DOHH2 (cell line): Measurements from ENCODE around the gene GMEB2.

Experiments used
- H3F3A ChIP-seq: fragments of 200-600 bp; sonication (generic), shearing (Covaris generic); 2 replicates; pipeline ENCODE4 v1.6.0; 2016; ENCODE audit warnings: antibody characterized with exemption, mild to moderate bottlenecking; ENCODE audit not compliant: control insufficient read depth, insufficient read depth
- H3K27ac ChIP-seq: fragments of 200-600 bp; sonication (generic); 2 replicates; pipeline ENCODE4 v1.5.1; 2014; ENCODE audit warnings: low read depth, mild to moderate bottlenecking, low read length, moderate library complexity
- H3K27me3 ChIP-seq: fragments of 200-600 bp; sonication (generic); 2 replicates; pipeline ENCODE4 v1.6.1; 2014; ENCODE audit warnings: mild to moderate bottlenecking, low read length, mixed read lengths; ENCODE audit not compliant: control insufficient read depth
- H3K36me3 ChIP-seq: fragments of 200-600 bp; sonication (generic); 2 replicates; pipeline ENCODE4 v1.6.1; 2014; ENCODE audit warnings: mild to moderate bottlenecking, low read length, moderate library complexity, mixed read lengths; ENCODE audit not compliant: control insufficient read depth
- H3K4me1 ChIP-seq: fragments of 200-600 bp; sonication (generic); 2 replicates; pipeline ENCODE4 v1.6.1; 2014; ENCODE audit warnings: mild to moderate bottlenecking, low read length, mixed read lengths; ENCODE audit not compliant: control insufficient read depth
- H3K4me2 ChIP-seq: fragments of 200-600 bp; sonication (generic); 2 replicates; pipeline ENCODE4 v1.6.0; 2014; ENCODE audit warnings: mild to moderate bottlenecking, low read length, moderate library complexity
- H3K4me3 ChIP-seq: fragments of 200-600 bp; sonication (generic); 2 replicates; pipeline ENCODE4 v1.5.1; 2014; ENCODE audit warnings: mild to moderate bottlenecking, low read length, mixed read lengths
- H3K79me2 ChIP-seq: fragments of 200-600 bp; sonication (generic); 2 replicates; pipeline ENCODE4 v1.6.1; 2014; ENCODE audit warnings: mild to moderate bottlenecking, low read length, mixed read lengths; ENCODE audit not compliant: control insufficient read depth
- H3K9me2 ChIP-seq: fragments of 200-600 bp; sonication (generic); replicated peaks from 2 replicates; pipeline ENCODE4 v1.6.1; 2014; ENCODE audit warnings: mild to moderate bottlenecking, low read length, mixed read lengths; ENCODE audit not compliant: control insufficient read depth
- H3K9me3 ChIP-seq: fragments of 200-600 bp; sonication (generic); 2 replicates; pipeline ENCODE4 v1.6.1; 2014; ENCODE audit warnings: antibody characterized with exemption, low read length, mixed read lengths; ENCODE audit not compliant: control insufficient read depth, insufficient read depth
- H4K20me1 ChIP-seq: fragments of 200-600 bp; sonication (generic); 2 replicates; pipeline ENCODE4 v1.6.0; 2014; ENCODE audit warnings: low read depth, mild to moderate bottlenecking, antibody characterized with exemption, low read length, moderate library complexity; ENCODE audit not compliant: control insufficient read depth, insufficient read depth
- CTCF ChIP-seq: fragments of 200-600 bp; sonication (generic); IDR thresholded peaks from one replicate; pipeline ENCODE4 v1.5.1; 2014; ENCODE audit warnings: antibody characterized with exemption, mild to moderate bottlenecking, low read depth, low read length; ENCODE audit not compliant: poor library complexity, severe bottlenecking
- EZH2phosphoT487 ChIP-seq: fragments of 200-600 bp; sonication (generic); IDR thresholded peaks from 2 replicates; pipeline ENCODE4 v1.6.1; 2017; ENCODE audit warnings: borderline replicate concordance, mild to moderate bottlenecking, antibody characterized with exemption, low read length, moderate library complexity, mixed read lengths

The GMEB2 gene

GRCh38 chr20:63618291-63618980 lies 8.5 kb downstream of the GMEB2 start:
- H4K20me1 ChIP-seq, result no peaks in the 10 kb centered on the region
- TF ChIP-seq EZH2phosphoT487 (no peak), CTCF (no peak)
- no peaks in the 10 kb centered on the region for H3F3A ChIP-seq
- no peak overlapping the region for H3K4me2 ChIP-seq
- H3K27ac ChIP-seq, result no peak overlapping the region
- no peaks in the 10 kb centered on the region for H3K9me2 ChIP-seq
- H3K9me3 ChIP-seq, result no peaks in the 10 kb centered on the region
- H3K4me1 ChIP-seq, result no peaks in the 10 kb centered on the region
- H3K36me3 ChIP-seq, result peaks cover 38% of the 10 kb centered on the region
- H3K27me3 ChIP-seq, result no peaks in the 10 kb centered on the region
- peaks cover 54% of the 10 kb centered on the region for H3K79me2 ChIP-seq
- H3K4me3 ChIP-seq, result no peak overlapping the region

DNA sequence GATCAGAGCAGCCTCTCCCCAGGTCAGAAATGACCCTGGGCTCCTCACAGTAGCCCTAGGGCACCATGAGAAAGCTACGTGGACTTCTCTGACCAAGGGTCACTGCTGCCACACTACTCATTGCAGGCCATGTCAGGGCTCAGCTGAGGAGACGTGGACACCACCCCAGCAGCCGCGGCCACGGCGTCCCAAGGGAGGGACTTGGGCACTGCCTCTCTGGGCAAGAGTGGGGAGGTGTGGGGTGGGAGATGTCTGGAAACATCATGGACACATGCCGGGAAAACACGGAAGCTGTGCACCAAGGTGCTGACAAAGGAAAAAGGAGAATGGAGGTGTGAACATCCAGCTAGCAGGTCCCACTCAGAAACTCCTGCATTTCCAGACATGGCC lies 9.0 kb downstream of the GMEB2 start:
- H3K27me3 ChIP-seq, result no peaks in the 10 kb centered on the region
- no peak for TF ChIP-seq EZH2phosphoT487
- no peak for TF ChIP-seq CTCF
- no peak overlapping the region for H3K4me2 ChIP-seq
- peaks cover 52% of the 10 kb centered on the region for H3K79me2 ChIP-seq
- H3K4me3 ChIP-seq, result no peak overlapping the region
- H3K9me3 ChIP-seq, result no peaks in the 10 kb centered on the region
- H3K4me1 ChIP-seq, result no peaks in the 10 kb centered on the region
- H3K9me2 ChIP-seq, result no peaks in the 10 kb centered on the region
- no peaks in the 10 kb centered on the region for H3F3A ChIP-seq
- H3K36me3 ChIP-seq, result peaks cover 38% of the 10 kb centered on the region
- no peak overlapping the region for H3K27ac ChIP-seq
- no peaks in the 10 kb centered on the region for H4K20me1 ChIP-seq

DNA sequence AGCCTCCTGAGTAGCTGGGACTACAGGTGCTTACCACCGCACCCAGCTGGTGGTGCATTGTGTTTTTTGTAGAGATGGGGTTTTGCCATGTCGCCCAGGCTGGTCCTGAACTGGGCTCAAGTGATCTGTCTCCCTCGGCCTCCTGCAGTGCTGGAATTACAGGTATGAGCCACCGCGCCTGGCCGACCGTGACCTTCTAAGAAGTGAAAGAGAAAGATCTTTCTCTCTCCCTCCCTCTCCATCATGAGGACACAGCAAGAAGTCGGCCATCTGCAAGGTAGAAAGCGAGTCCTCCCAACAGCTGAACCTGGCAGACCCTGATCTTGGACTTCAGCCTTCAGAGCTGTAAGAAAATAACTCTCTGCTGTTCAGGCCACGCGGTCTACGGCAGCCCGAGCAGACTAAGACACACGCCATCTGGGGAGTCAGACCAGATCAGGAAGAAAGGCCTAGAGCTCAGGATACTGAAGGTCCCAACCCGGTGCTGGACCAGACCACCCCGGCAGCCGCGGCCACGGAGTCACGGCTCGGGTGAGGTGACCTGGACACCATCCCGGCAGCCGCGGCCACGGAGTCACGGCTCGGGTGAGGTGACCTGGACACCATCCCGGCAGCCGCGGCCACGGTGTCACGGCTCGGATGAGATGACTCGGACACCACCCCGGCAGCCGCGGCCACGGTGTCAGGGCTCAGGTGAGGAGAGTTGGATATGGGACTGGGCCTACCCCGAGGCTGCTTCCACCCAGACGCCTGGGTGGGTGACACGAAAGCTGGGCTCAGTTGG lies 9.6 kb downstream of the GMEB2 start:
- peaks cover 52% of the 10 kb centered on the region for H3K79me2 ChIP-seq
- no peak overlapping the region for H3K4me3 ChIP-seq
- peaks cover 38% of the 10 kb centered on the region for H3K36me3 ChIP-seq
- H3K4me2 ChIP-seq, result no peak overlapping the region
- no peaks in the 10 kb centered on the region for H3K4me1 ChIP-seq
- H4K20me1 ChIP-seq, result no peaks in the 10 kb centered on the region
- H3K9me2 ChIP-seq, result no peaks in the 10 kb centered on the region
- H3K27me3 ChIP-seq, result no peaks in the 10 kb centered on the region
- no peaks in the 10 kb centered on the region for H3K9me3 ChIP-seq
- H3K27ac ChIP-seq, result no peak overlapping the region
- TF ChIP-seq EZH2phosphoT487, result no peak
- no peak for TF ChIP-seq CTCF
- no peaks in the 10 kb centered on the region for H3F3A ChIP-seq
